H9 (cell line): ENCODE measurements around the gene POLN. TPM values are rescaled to one million over a fixed set of nuclear protein-coding genes. Genes with fewer than 3 reads are reported as not detected.

Source experiments
- DNase-seq: peaks from one replicate; pipeline ENCODE4 v3.0.0-alpha.2; 2017
- H2AFZ ChIP-seq: one replicate; pipeline ENCODE4 v1.6.1; 2013; ENCODE audit warnings: mild to moderate bottlenecking, low read length, control low read depth, moderate library complexity
- H2AK5ac ChIP-seq: 2 replicates; pipeline ENCODE4 v1.6.1; 2013; ENCODE audit warnings: low read length, control low read depth, mixed read lengths; ENCODE audit not compliant: insufficient read length
- H2BK120ac ChIP-seq: one replicate; pipeline ENCODE4 v1.6.1; 2013; ENCODE audit warnings: low read depth, mild to moderate bottlenecking, low read length, control low read depth, inconsistent platforms; ENCODE audit not compliant: poor library complexity, severe bottlenecking
- H2BK12ac ChIP-seq: 2 replicates; pipeline ENCODE4 v1.6.1; 2013; ENCODE audit warnings: low read length, control low read depth, mixed read lengths, low read depth; ENCODE audit not compliant: insufficient read length
- H2BK15ac ChIP-seq: 2 replicates; pipeline ENCODE4 v1.6.1; 2013; ENCODE audit warnings: low read depth, low read length, control low read depth
- H2BK20ac ChIP-seq: one replicate; pipeline ENCODE4 v1.6.1; 2013; ENCODE audit warnings: low read depth, mild to moderate bottlenecking, low read length, control low read depth, inconsistent platforms; ENCODE audit not compliant: poor library complexity, severe bottlenecking
- H2BK5ac ChIP-seq: 2 replicates; pipeline ENCODE4 v1.6.1; 2013; ENCODE audit warnings: low read length, control low read depth, mixed read lengths; ENCODE audit not compliant: insufficient read length
- H3K14ac ChIP-seq: 2 replicates; pipeline ENCODE4 v1.6.1; 2013; ENCODE audit warnings: low read length, control low read depth; ENCODE audit not compliant: insufficient read depth
- H3K18ac ChIP-seq: 2 replicates; pipeline ENCODE4 v1.6.1; 2013; ENCODE audit warnings: low read depth, mild to moderate bottlenecking, mixed read lengths, low read length, control low read depth; ENCODE audit not compliant: insufficient read length
- H3K23ac ChIP-seq: 2 replicates; pipeline ENCODE4 v1.6.1; 2013; ENCODE audit warnings: low read length, control low read depth, mixed read lengths, low read depth; ENCODE audit not compliant: insufficient read length
- H3K23me2 ChIP-seq: 2 replicates; pipeline ENCODE4 v1.6.1; 2013; ENCODE audit warnings: low read depth, mild to moderate bottlenecking, mixed read lengths, low read length, control low read depth; ENCODE audit not compliant: insufficient read length, poor library complexity, severe bottlenecking
- H3K27ac ChIP-seq: 2 replicates; pipeline ENCODE4 v1.5.1; 2013; ENCODE audit warnings: low read length, control low read depth, mixed read lengths, low read depth; ENCODE audit not compliant: insufficient read length
- H3K27me3 ChIP-seq: 2 replicates; pipeline ENCODE4 v1.6.1; 2013; ENCODE audit warnings: low read length, control low read depth, inconsistent platforms; ENCODE audit not compliant: insufficient read depth
- H3K4ac ChIP-seq: 2 replicates; pipeline ENCODE4 v1.6.1; 2013; ENCODE audit warnings: low read depth, mild to moderate bottlenecking, control low read depth, inconsistent platforms, low read length, moderate library complexity
- H3K4me1 ChIP-seq: 2 replicates; pipeline ENCODE4 v1.6.1; 2013; ENCODE audit warnings: low read length, control low read depth, inconsistent platforms; ENCODE audit not compliant: insufficient read depth
- H3K4me2 ChIP-seq: 2 replicates; pipeline ENCODE4 v1.6.1; 2013; ENCODE audit warnings: low read length, control low read depth, mixed read lengths; ENCODE audit not compliant: insufficient read length, insufficient read depth
- H3K56ac ChIP-seq: 2 replicates; pipeline ENCODE4 v1.6.1; 2013; ENCODE audit warnings: low read depth, mild to moderate bottlenecking, mixed read lengths, low read length, control low read depth; ENCODE audit not compliant: insufficient read length
- H3K79me1 ChIP-seq: 2 replicates; pipeline ENCODE4 v1.6.1; 2013; ENCODE audit warnings: low read depth, mild to moderate bottlenecking, moderate library complexity, low read length, control low read depth, inconsistent platforms; ENCODE audit not compliant: insufficient read depth, poor library complexity, severe bottlenecking
- H3K79me2 ChIP-seq: 2 replicates; pipeline ENCODE4 v1.6.1; 2013; ENCODE audit warnings: low read length, control low read depth, inconsistent platforms; ENCODE audit not compliant: insufficient read depth
- H3K9ac ChIP-seq: 2 replicates; pipeline ENCODE4 v1.6.1; 2013; ENCODE audit warnings: low read length, control low read depth, mixed read lengths; ENCODE audit not compliant: insufficient read length; ENCODE audit errors: extremely low read depth
- H3K9me3 ChIP-seq: one replicate; pipeline ENCODE4 v1.6.1; 2013; ENCODE audit warnings: low read depth, low read length, inconsistent platforms; ENCODE audit not compliant: control insufficient read depth
- H3T11ph ChIP-seq: one replicate; pipeline ENCODE4 v1.6.1; 2013; ENCODE audit warnings: mild to moderate bottlenecking, low read length, control low read depth, inconsistent platforms
- H4K20me1 ChIP-seq: one replicate; pipeline ENCODE4 v1.6.1; 2013; ENCODE audit not compliant: control insufficient read depth, insufficient read length, insufficient read depth
- H4K5ac ChIP-seq: 2 replicates; pipeline ENCODE4 v1.6.1; 2013; ENCODE audit warnings: low read depth, mild to moderate bottlenecking, mixed read lengths, low read length, control low read depth; ENCODE audit not compliant: insufficient read length
- H4K8ac ChIP-seq: replicated peaks from 2 replicates; pipeline ENCODE4 v1.6.1; 2013; ENCODE audit warnings: low read length, control low read depth, mixed read lengths, low read depth; ENCODE audit not compliant: insufficient read length
- H4K91ac ChIP-seq: 2 replicates; pipeline ENCODE4 v1.6.1; 2013; ENCODE audit warnings: low read depth, mild to moderate bottlenecking, moderate library complexity, mixed read lengths, low read length, control low read depth; ENCODE audit not compliant: insufficient read length
- H3K27ac Mint-ChIP-seq, 3 experiments: 2 replicates in 2 of 3; 3 replicates in 1 of 3; pipeline ENCODE4 v1.8.0; 2020 to 2021; ENCODE audit warnings: mixed read lengths in 3 of 3, mild to moderate bottlenecking in 1 of 3, moderate library complexity in 1 of 3
- H3K27me3 Mint-ChIP-seq: 2 replicates; pipeline ENCODE4 v1.8.0; 2021; ENCODE audit warnings: low read depth, mild to moderate bottlenecking, moderate library complexity, mixed read lengths
- H3K36me3 Mint-ChIP-seq, 3 experiments: 2 replicates in 2 of 3; 3 replicates in 1 of 3; pipeline ENCODE4 v1.8.0; 2020 to 2021; ENCODE audit warnings: low read depth in 3 of 3, mixed read lengths in 3 of 3; ENCODE audit not compliant: insufficient read depth in 1 of 3
- H3K4me1 Mint-ChIP-seq, 2 experiments: 2 replicates each; pipeline ENCODE4 v1.8.0; 2020; ENCODE audit warnings: mixed read lengths in 2 of 2
- H3K4me3 Mint-ChIP-seq, 2 experiments: 2 replicates in 1 of 2; 3 replicates in 1 of 2; pipeline ENCODE4 v1.8.0; 2020 to 2021; ENCODE audit warnings: mild to moderate bottlenecking in 2 of 2, mixed read lengths in 2 of 2, moderate library complexity in 1 of 2
- H3K9me3 Mint-ChIP-seq, 2 experiments: 2 replicates in 1 of 2; 3 replicates in 1 of 2; pipeline ENCODE4 v1.8.0; 2020; ENCODE audit warnings: mild to moderate bottlenecking in 2 of 2, mixed read lengths in 2 of 2, moderate library complexity in 1 of 2
- WGBS: extraction: QIAGEN DNeasy Blood & Tissue Kit; methylation state at CpG from one replicate; pipeline ENCODE4 v1.1.7; 2013; ENCODE audit warnings: missing lambda C conversion rate, low lambda C conversion rate, mixed read lengths; ENCODE audit not compliant: insufficient read length; ENCODE audit errors: extremely low coverage; 5-methylcytosine and 5-hydroxymethylcytosine counted together
- total RNA-seq: library from RNA; stranded (reverse); gene quantifications from 2 replicates; pipeline ENCODE4 v1.2.1, GENCODE V29; 2021
- TF ChIP-seq, protein P1 (sequence below): fragments of 200-600 bp; sonication (generic); conservative IDR thresholded peaks from 3 replicates; pipeline ENCODE4 v1.8.0; 2021; ENCODE audit warnings: antibody characterized with exemption, mild to moderate bottlenecking

Gene POLN
- total RNA-seq, 1 experiment from 2014 or later, result 0.74 TPM

DNA sequence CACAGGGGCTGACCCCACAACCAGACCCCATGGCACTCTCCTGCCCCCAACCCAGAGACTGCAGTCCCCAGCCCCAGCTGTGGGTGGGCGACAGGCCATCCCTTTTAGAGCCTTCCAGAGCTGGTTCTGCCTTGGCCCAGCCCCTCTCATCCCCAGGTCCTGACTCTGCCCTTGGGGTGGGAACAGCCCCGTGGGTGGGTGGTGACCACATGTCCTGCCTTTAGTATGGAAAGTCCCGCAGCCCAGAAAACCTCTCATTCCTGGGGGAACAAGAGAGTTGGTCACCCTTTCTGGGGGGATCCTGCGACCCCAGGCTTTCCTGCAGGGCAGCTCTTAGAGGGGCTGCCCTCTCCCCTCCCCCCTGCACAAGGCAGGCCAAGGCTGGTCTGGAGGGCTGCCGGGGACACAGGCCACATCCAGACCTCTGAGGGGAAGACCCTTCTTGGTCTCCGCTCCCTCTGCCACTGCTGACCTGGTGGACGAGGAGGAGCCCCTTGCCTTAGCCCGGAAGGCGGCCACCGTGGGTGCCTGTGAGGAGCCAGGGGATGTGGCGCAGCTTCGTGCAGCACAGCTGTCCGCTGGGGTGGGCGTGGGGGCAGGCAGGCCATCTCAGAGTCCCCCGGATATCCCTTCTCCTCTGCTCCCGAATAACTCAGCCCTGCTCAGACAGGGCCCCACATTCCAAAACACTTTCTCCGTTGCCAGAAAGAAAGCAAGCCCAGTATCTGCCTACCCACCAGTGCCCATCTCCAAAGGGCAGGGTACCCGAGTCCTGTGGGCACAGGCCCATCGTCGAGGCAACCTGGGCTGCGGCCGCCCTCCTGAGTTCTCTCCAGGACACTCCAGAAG, 26.7 kb upstream of the POLN start:
- Histone ChIP-seq H3T11ph (no peak overlapping the region), H4K91ac (no peak overlapping the region), H3K18ac (no peak overlapping the region), H3K79me1 (no peaks in the 10 kb centered on the region), H3K9me3 (no peaks in the 10 kb centered on the region), H3K14ac (no peak overlapping the region; the same call in 1 of the 2 replicates), H4K20me1 (no peaks in the 10 kb centered on the region), H3K27ac (no peak overlapping the region), H3K9ac (no peak overlapping the region), H2BK12ac (no peak overlapping the region), H2AFZ (no peak overlapping the region), H3K23ac (no peak overlapping the region), H3K23me2 (no peaks in the 10 kb centered on the region), H3K27me3 (no peaks in the 10 kb centered on the region), H3K4ac (no peak overlapping the region), H3K4me1 (peaks cover under 1% of the 10 kb centered on the region; the same call in 1 of the 2 replicates), H2AK5ac (no peak overlapping the region), H4K5ac (no peak overlapping the region), H3K79me2 (no peaks in the 10 kb centered on the region), H2BK120ac (no peak overlapping the region), H2BK20ac (no peak overlapping the region), H4K8ac (no peak overlapping the region), H2BK5ac (no peak overlapping the region), H3K56ac (no peak overlapping the region), H2BK15ac (no peak overlapping the region), H3K4me2 (no peak overlapping the region)
- Mint-ChIP-seq H3K27me3 (peaks cover 2% of the 10 kb centered on the region; the same call in 1 of the 2 replicates), H3K36me3 (no peaks in the 10 kb centered on the region), H3K9me3 (no peaks in the 10 kb centered on the region), H3K4me3 (no peak overlapping the region), H3K4me1 (peaks cover 11 to 19% of the 10 kb centered on the region in 2 experiments), H3K27ac (no peak overlapping the region; a peak in 3 of 7 replicates)
- no CpG with 5 or more reads among the region's 22 CpGs for WGBS
- TF ChIP-seq, protein P1, sequence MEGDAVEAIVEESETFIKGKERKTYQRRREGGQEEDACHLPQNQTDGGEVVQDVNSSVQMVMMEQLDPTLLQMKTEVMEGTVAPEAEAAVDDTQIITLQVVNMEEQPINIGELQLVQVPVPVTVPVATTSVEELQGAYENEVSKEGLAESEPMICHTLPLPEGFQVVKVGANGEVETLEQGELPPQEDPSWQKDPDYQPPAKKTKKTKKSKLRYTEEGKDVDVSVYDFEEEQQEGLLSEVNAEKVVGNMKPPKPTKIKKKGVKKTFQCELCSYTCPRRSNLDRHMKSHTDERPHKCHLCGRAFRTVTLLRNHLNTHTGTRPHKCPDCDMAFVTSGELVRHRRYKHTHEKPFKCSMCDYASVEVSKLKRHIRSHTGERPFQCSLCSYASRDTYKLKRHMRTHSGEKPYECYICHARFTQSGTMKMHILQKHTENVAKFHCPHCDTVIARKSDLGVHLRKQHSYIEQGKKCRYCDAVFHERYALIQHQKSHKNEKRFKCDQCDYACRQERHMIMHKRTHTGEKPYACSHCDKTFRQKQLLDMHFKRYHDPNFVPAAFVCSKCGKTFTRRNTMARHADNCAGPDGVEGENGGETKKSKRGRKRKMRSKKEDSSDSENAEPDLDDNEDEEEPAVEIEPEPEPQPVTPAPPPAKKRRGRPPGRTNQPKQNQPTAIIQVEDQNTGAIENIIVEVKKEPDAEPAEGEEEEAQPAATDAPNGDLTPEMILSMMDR, result no peak
- DNase-seq, result no peak
